Upper lobe of right lung (tissue), 1 donor: ENCODE measurements around the gene ZNF462. TPM values are rescaled to one million over a fixed set of nuclear protein-coding genes. Genes with fewer than 3 reads are reported as not detected.

Experiments used
- ATAC-seq: fragments of 200-7000 bp; cut with Tn5 transposase; one replicate; pipeline ENCODE4 v1.9.1; 2020; ENCODE audit warnings: mild to moderate bottlenecking, moderate library complexity
- DNase-seq: peaks from one replicate; pipeline ENCODE4 v3.0.0-alpha.2; 2020
- H3K27ac ChIP-seq: fragments of 200-600 bp; one replicate; pipeline ENCODE4 v1.8.0; 2022
- H3K27me3 ChIP-seq: fragments of 200-600 bp; one replicate; pipeline ENCODE4 v1.8.0; 2022; ENCODE audit warnings: mild to moderate bottlenecking
- H3K36me3 ChIP-seq: fragments of 200-600 bp; one replicate; pipeline ENCODE4 v1.8.0; 2022
- H3K4me1 ChIP-seq: fragments of 200-600 bp; one replicate; pipeline ENCODE4 v1.8.0; 2022
- H3K4me3 ChIP-seq: fragments of 200-600 bp; one replicate; pipeline ENCODE4 v1.8.0; 2022; ENCODE audit warnings: mild to moderate bottlenecking
- H3K9me3 ChIP-seq: fragments of 200-600 bp; one replicate; pipeline ENCODE4 v1.8.0; 2022
- CTCF ChIP-seq: fragments of 200-600 bp; IDR thresholded peaks from one replicate; pipeline ENCODE4 v1.8.0; 2022; ENCODE audit warnings: antibody characterized with exemption
- intact Hi-C: fragments of 100-400 bp; cut with DNase I; formaldehyde crosslinking; loops from one replicate; pipeline ENCODE4 v1.11.0; 2022
- total RNA-seq: library from RNA; stranded (reverse); fragmentation: NEBNext Ultra II Directional; extraction: Animal tissue kit (Norgen Biotek cat#: 25700); gene quantifications from one replicate; pipeline ENCODE4 v1.2.1, GENCODE V29; 2021
- donor health status: DM: no; HTN: yes; CAD: no; lungs with severe emphysema.

ZNF462 gene
- total RNA-seq, 1 donor from 2014 or later, result 25.4 TPM

- H3K9me3 ChIP-seq, result no peaks in the 10 kb centered on the region
- H3K27me3 ChIP-seq, result no peaks in the 10 kb centered on the region
- DNase-seq (no peak), ATAC-seq (no peak)
- no peak for TF ChIP-seq CTCF
- H3K4me3 ChIP-seq, result no peak overlapping the region
- no peaks in the 10 kb centered on the region for H3K36me3 ChIP-seq
- no peaks in the 10 kb centered on the region for H3K4me1 ChIP-seq
- intact Hi-C loops, result no loop called here
- H3K27ac ChIP-seq, result no peak overlapping the region
Observed at GRCh38 chr9:107059220-107059619, 196.3 kb downstream of the ZNF462 start.

GRCh38 chr9:107060062-107060461 is 197.1 kb downstream of the ZNF462 start:
- Histone ChIP-seq H3K9me3 (no peaks in the 10 kb centered on the region), H3K27ac (no peak overlapping the region), H3K4me1 (no peaks in the 10 kb centered on the region), H3K36me3 (no peaks in the 10 kb centered on the region), H3K27me3 (no peaks in the 10 kb centered on the region), H3K4me3 (no peak overlapping the region)
- peak; percentile 60 for ATAC-seq
- intact Hi-C loops, result no loop called here
- DNase-seq, result no peak
- TF ChIP-seq CTCF, result no peak
